ENCODE data around the gene CCDC60. TPM values are rescaled to one million over a fixed set of nuclear protein-coding genes. Genes with fewer than 3 reads are reported as not detected.
A peak's percentile ranks its signal among the peaks of the same experiment; 100 is the strongest.

The CCDC60 gene
- total and polyA plus RNA-seq, 8 donors: not detected

- Histone ChIP-seq H3K4me1 (no peaks in the 10 kb centered on the region), H3K36me3 (no peaks in the 10 kb centered on the region), H3K27ac (no peak overlapping the region), H3K27me3 (no peaks in the 10 kb centered on the region), H3K4me3 (no peak overlapping the region), H3K9me3 (no peaks in the 10 kb centered on the region)
- WGBS, 2 donors: 50 to 55% methylated on average over 8 of the region's 8 CpGs
- no peak for DNase-seq
- intact Hi-C loops (cut with DNase I): no loop called here
- no peak for ATAC-seq
- TF ChIP-seq CTCF (IDR thresholded peaks at IDR 0.05): no peak
- FAIRE-seq: no peak
These were observed 241.7 kb downstream of the CCDC60 start for GRCh38 chr12:119576118-119576810.

- ATAC-seq: no peak
- WGBS, 2 donors: 29 to 34% methylated on average over 1 of the region's 1 CpG
- no peak overlapping the region for H3K27ac ChIP-seq
These were observed 242.4 kb downstream of the CCDC60 start for GRCh38 chr12:119576915-119577314.

GRCh38 chr12:119578112-119578511 lies 243.6 kb downstream of the CCDC60 start:
- Histone ChIP-seq H3K27me3 (no peaks in the 10 kb centered on the region), H3K36me3 (no peaks in the 10 kb centered on the region), H3K4me3 (no peak overlapping the region), H3K27ac (no peak overlapping the region), H3K4me1 (no peaks in the 10 kb centered on the region), H3K9me3 (no peaks in the 10 kb centered on the region)
- DNase-seq: no peak
- no peak for TF ChIP-seq CTCF (IDR thresholded peaks at IDR 0.05)
- intact Hi-C loops (cut with DNase I): no loop called here
- WGBS, 2 donors: 72 to 82% methylated on average over 2 of the region's 2 CpGs
- no peak for ATAC-seq
- FAIRE-seq: no peak

More at GRCh38 chr12:119576915-119577314, 242.4 kb downstream of the CCDC60 start:
- no peak for TF ChIP-seq CTCF (IDR thresholded peaks at IDR 0.05)
- Histone ChIP-seq H3K27me3 (no peaks in the 10 kb centered on the region), H3K4me1 (no peaks in the 10 kb centered on the region), H3K9me3 (no peaks in the 10 kb centered on the region), H3K4me3 (no peak overlapping the region), H3K36me3 (no peaks in the 10 kb centered on the region)
- FAIRE-seq (no peak), DNase-seq (no peak)
- intact Hi-C loops (cut with DNase I): no loop called here

GRCh38 chr12:119589097-119589496 lies 254.6 kb downstream of the CCDC60 start:
- H3K4me1 ChIP-seq: no peaks in the 10 kb centered on the region
- no peak for FAIRE-seq
- peaks cover 0 to 10% (median 0%) of the 10 kb centered on the region in 4 donors for H3K27me3 ChIP-seq
- H3K27ac ChIP-seq: no peak overlapping the region
- 42 to 52% methylated on average over 1 of the region's 1 CpG for WGBS, 2 donors
- intact Hi-C loops (cut with DNase I): no loop called here
- TF ChIP-seq CTCF (IDR thresholded peaks at IDR 0.05): no peak
- no peaks in the 10 kb centered on the region for H3K9me3 ChIP-seq
- H3K4me3 ChIP-seq: no peak overlapping the region
- no peaks in the 10 kb centered on the region for H3K36me3 ChIP-seq
- DNase-seq: no peak
- peak in 1 of 4 donors; percentile 30 for ATAC-seq

GRCh38 chr12:119589634-119590033 lies 255.1 kb downstream of the CCDC60 start:
- Histone ChIP-seq H3K4me3 (no peak overlapping the region), H3K27ac (no peak overlapping the region), H3K36me3 (no peaks in the 10 kb centered on the region), H3K27me3 (peaks cover 0 to 10% (median 1%) of the 10 kb centered on the region in 4 donors), H3K9me3 (no peaks in the 10 kb centered on the region), H3K4me1 (no peaks in the 10 kb centered on the region)
- ATAC-seq (no peak), FAIRE-seq (no peak), DNase-seq (no peak)
- 60 to 74% methylated on average over 4 of the region's 4 CpGs for WGBS, 2 donors
- no peak for TF ChIP-seq CTCF (IDR thresholded peaks at IDR 0.05)
- intact Hi-C loops (cut with DNase I): no loop called here
